Renal cortical epithelial cell (primary cell): ENCODE measurements around the gene PDIA6. TPM values are rescaled to one million over a fixed set of nuclear protein-coding genes. Genes with fewer than 3 reads are reported as not detected.

Source experiments
- total RNA-seq: library from RNA; depleted of rRNA; stranded (reverse); fragments of >200 nt; gene quantifications from 2 replicates; pipeline ENCODE4 v1.2.3, GENCODE V29; 2014

PDIA6 gene
- total RNA-seq, 1 donor from 2014 or later = 555 TPM

Other genes with a start within 250 kb of the PDIA6 start
- gene NOL10, start 122.8 kb downstream of the PDIA6 start, total RNA-seq = 37.9 and 38.3 TPM in 2 replicates
- gene ATP6V1C2, start 91.2 kb downstream of the PDIA6 start, total RNA-seq = under 0.01 and 0.05 TPM in 2 replicates
- gene KCNF1, start 99.1 kb upstream of the PDIA6 start, total RNA-seq = not detected in 2 replicates